NB4 (cell line): Measurements from ENCODE around the gene IKBKE.

ENCODE experiments used
- POLR2A ChIP-seq: IDR thresholded peaks from 2 replicates; pipeline ENCODE4 v1.6.1; 2011; ENCODE audit warnings: mild to moderate bottlenecking; ENCODE audit not compliant: insufficient read length; ENCODE audit errors: extremely low read depth
- TF ChIP-seq, protein P1 (sequence below): IDR thresholded peaks from one replicate; pipeline ENCODE4 v1.5.1; 2012; ENCODE audit warnings: low read depth, low read length
- TF ChIP-seq, protein P2 (sequence below): IDR thresholded peaks from 2 replicates; pipeline ENCODE4 v1.6.1; 2011; ENCODE audit warnings: low read depth, low read length

DNA sequence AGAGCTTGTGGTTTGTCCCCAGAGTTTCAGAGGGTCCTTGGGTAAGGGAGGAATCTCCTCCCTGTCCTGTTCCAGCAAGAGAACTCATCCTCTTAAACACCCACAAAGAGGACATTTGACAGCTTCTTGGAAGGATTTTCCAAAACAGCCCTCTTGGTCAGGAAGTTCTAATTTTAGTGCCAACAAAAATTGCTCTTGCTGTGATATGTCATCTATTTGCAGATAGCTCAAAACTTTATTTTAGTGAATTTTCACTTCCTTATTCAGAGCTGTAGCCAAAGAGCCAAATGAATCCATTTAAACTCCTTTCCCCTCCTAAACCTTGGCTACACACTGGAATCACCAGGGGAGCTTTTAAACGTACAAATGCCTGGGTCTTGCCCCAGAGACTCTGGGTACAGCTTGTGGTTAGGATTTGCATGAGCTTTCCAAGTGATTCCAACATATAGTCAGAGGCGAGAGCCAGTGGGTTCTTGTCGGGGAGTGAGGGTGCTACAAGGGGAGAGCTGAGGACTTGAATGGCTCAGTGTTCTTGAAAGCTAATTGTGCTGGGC is 25.3 kb downstream of the IKBKE start:
- TF ChIP-seq, protein P1, sequence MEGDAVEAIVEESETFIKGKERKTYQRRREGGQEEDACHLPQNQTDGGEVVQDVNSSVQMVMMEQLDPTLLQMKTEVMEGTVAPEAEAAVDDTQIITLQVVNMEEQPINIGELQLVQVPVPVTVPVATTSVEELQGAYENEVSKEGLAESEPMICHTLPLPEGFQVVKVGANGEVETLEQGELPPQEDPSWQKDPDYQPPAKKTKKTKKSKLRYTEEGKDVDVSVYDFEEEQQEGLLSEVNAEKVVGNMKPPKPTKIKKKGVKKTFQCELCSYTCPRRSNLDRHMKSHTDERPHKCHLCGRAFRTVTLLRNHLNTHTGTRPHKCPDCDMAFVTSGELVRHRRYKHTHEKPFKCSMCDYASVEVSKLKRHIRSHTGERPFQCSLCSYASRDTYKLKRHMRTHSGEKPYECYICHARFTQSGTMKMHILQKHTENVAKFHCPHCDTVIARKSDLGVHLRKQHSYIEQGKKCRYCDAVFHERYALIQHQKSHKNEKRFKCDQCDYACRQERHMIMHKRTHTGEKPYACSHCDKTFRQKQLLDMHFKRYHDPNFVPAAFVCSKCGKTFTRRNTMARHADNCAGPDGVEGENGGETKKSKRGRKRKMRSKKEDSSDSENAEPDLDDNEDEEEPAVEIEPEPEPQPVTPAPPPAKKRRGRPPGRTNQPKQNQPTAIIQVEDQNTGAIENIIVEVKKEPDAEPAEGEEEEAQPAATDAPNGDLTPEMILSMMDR, result no peak
- no peak for TF ChIP-seq POLR2A
- TF ChIP-seq, protein P2, sequence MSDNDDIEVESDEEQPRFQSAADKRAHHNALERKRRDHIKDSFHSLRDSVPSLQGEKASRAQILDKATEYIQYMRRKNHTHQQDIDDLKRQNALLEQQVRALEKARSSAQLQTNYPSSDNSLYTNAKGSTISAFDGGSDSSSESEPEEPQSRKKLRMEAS, result no peak
